GM23248 (cell line): ENCODE results near the gene ZFAND3. TPM values are rescaled to one million over a fixed set of nuclear protein-coding genes. Genes with fewer than 3 reads are reported as not detected.
A peak's percentile ranks its signal among the peaks of the same experiment; 100 is the strongest.

ENCODE experiments used
- DNase-seq: peaks from one replicate; pipeline ENCODE4 v3.0.0-alpha.2; 2015
- H2AFZ ChIP-seq: fragments of 200-600 bp; sonication (generic); 2 replicates; pipeline ENCODE4 v1.6.1; 2016; ENCODE audit warnings: antibody characterized with exemption
- H3F3A ChIP-seq: fragments of 200-600 bp; sonication (generic); 2 replicates; pipeline ENCODE4 v1.6.1; 2016; ENCODE audit warnings: mild to moderate bottlenecking, antibody characterized with exemption, mixed run types; ENCODE audit not compliant: insufficient read depth
- H3K27ac ChIP-seq: fragments of 200-600 bp; sonication (generic); 2 replicates; pipeline ENCODE4 v1.5.1; 2016; ENCODE audit warnings: mild to moderate bottlenecking
- H3K27me3 ChIP-seq: fragments of 200-600 bp; sonication (generic); replicated peaks from 2 replicates; pipeline ENCODE4 v1.6.1; 2016; ENCODE audit warnings: mild to moderate bottlenecking; ENCODE audit not compliant: insufficient read depth
- H3K36me3 ChIP-seq: fragments of 200-600 bp; sonication (generic); 2 replicates; pipeline ENCODE4 v1.6.1; 2016; ENCODE audit warnings: low read depth, mild to moderate bottlenecking
- H3K4me1 ChIP-seq: fragments of 200-600 bp; sonication (generic); 2 replicates; pipeline ENCODE4 v1.6.1; 2016; ENCODE audit warnings: mild to moderate bottlenecking; ENCODE audit not compliant: insufficient read depth
- H3K4me2 ChIP-seq: fragments of 200-600 bp; sonication (generic); one replicate; pipeline ENCODE4 v1.6.1; 2016; ENCODE audit warnings: mild to moderate bottlenecking; ENCODE audit not compliant: unreplicated experiment
- H3K4me3 ChIP-seq: fragments of 200-600 bp; sonication (generic); 2 replicates; pipeline ENCODE4 v1.5.1; 2016; ENCODE audit warnings: mild to moderate bottlenecking
- H3K79me2 ChIP-seq: fragments of 200-600 bp; sonication (generic); 2 replicates; pipeline ENCODE4 v1.6.1; 2016; ENCODE audit warnings: mild to moderate bottlenecking; ENCODE audit not compliant: insufficient read depth
- H3K9ac ChIP-seq: fragments of 200-600 bp; sonication (generic); 2 replicates; pipeline ENCODE4 v1.6.1; 2016; ENCODE audit warnings: mild to moderate bottlenecking
- H3K9me2 ChIP-seq: fragments of 200-600 bp; sonication (generic); 2 replicates; pipeline ENCODE4 v1.6.1; 2016; ENCODE audit warnings: mixed run types, mild to moderate bottlenecking, moderate library complexity; ENCODE audit not compliant: insufficient read depth
- H3K9me3 ChIP-seq: fragments of 200-600 bp; sonication (generic); one replicate; pipeline ENCODE4 v1.6.1; 2017; ENCODE audit warnings: low read depth
- H4K20me1 ChIP-seq: fragments of 200-600 bp; sonication (generic); 2 replicates; pipeline ENCODE4 v1.6.0; 2016; ENCODE audit not compliant: insufficient read depth
- EZH2 ChIP-seq: fragments of 200-600 bp; sonication (generic); IDR thresholded peaks from 2 replicates; pipeline ENCODE4 v1.6.1; 2018; ENCODE audit warnings: antibody characterized with exemption, mild to moderate bottlenecking; ENCODE audit not compliant: insufficient read depth, poor library complexity, severe bottlenecking
- EZH2phosphoT487 ChIP-seq: fragments of 200-600 bp; sonication (generic); IDR thresholded peaks from 2 replicates; pipeline ENCODE4 v1.6.1; 2018; ENCODE audit warnings: antibody characterized with exemption, moderate library complexity, mild to moderate bottlenecking, low read depth; ENCODE audit not compliant: insufficient read depth
- WGBS, 2 experiments: methylation state at CpG; one replicate each; pipeline ENCODE4 v1.1.6; 2015 to 2017; ENCODE audit warnings: low lambda C conversion rate in 2 of 2, low coverage in 1 of 2; ENCODE audit errors: missing lambda C conversion rate in 2 of 2; 5-methylcytosine and 5-hydroxymethylcytosine counted together
- in situ Hi-C: fragments of 300-500 bp; cut with MboI; formaldehyde crosslinking; loops from 2 replicates; pipeline ENCODE4 v1.15.0; 2020
- polyA plus RNA-seq: library from polyadenylated mRNA; unstranded; fragments of >200 nt; fragmentation: Nextera tagmentation; extraction: Ambion mirVana; gene quantifications from 2 replicates; pipeline ENCODE4 v1.2.1, GENCODE V29; 2016
- total RNA-seq: library from RNA; depleted of rRNA; stranded (reverse); fragments of >200 nt; shearing (Covaris generic); gene quantifications from 2 replicates; pipeline ENCODE4 v1.2.3, GENCODE V29; 2014

ZFAND3 gene
- total and polyA plus RNA-seq, 2 experiments from 2014 or later = 27.5 to 40.0 TPM

GRCh38 chr6:37793067-37793466 lies 26.5 kb upstream of the ZFAND3 start:
- Histone ChIP-seq H3K4me3 (no peak overlapping the region), H3K9me2 (no peaks in the 10 kb centered on the region), H3K36me3 (no peaks in the 10 kb centered on the region), H3K9me3 (no peaks in the 10 kb centered on the region), H4K20me1 (no peaks in the 10 kb centered on the region), H2AFZ (no peak overlapping the region), H3K79me2 (no peaks in the 10 kb centered on the region), H3K9ac (no peak overlapping the region), H3F3A (peaks cover 6% of the 10 kb centered on the region; the same call in 1 of the 2 replicates), H3K27ac (no peak overlapping the region), H3K27me3 (no peaks in the 10 kb centered on the region), H3K4me1 (peaks cover 13% of the 10 kb centered on the region), H3K4me2 (no peak overlapping the region)
- in situ Hi-C loops = no loop called here
- peak; percentile 30 for DNase-seq
- 69 to 73% methylated on average over 5 to 6 of the region's 6 CpGs for WGBS, 2 experiments
- no peak for TF ChIP-seq EZH2phosphoT487
- TF ChIP-seq EZH2 = no peak

GRCh38 chr6:37794825-37795224 lies 24.7 kb upstream of the ZFAND3 start:
- Histone ChIP-seq H3K4me1 (peaks cover 13% of the 10 kb centered on the region), H4K20me1 (no peaks in the 10 kb centered on the region), H2AFZ (no peak overlapping the region), H3K27ac (no peak overlapping the region), H3F3A (peaks cover 6% of the 10 kb centered on the region; the same call in 1 of the 2 replicates), H3K36me3 (no peaks in the 10 kb centered on the region), H3K4me2 (no peak overlapping the region), H3K79me2 (no peaks in the 10 kb centered on the region), H3K27me3 (no peaks in the 10 kb centered on the region), H3K9me2 (no peaks in the 10 kb centered on the region), H3K4me3 (no peak overlapping the region), H3K9me3 (no peaks in the 10 kb centered on the region), H3K9ac (no peak overlapping the region)
- WGBS, 2 experiments = 0 to 4% methylated on average over 1 of the region's 1 CpG
- DNase-seq = peak; percentile 80
- in situ Hi-C loops = no loop called here
- TF ChIP-seq EZH2 (no peak), EZH2phosphoT487 (no peak)

DNA sequence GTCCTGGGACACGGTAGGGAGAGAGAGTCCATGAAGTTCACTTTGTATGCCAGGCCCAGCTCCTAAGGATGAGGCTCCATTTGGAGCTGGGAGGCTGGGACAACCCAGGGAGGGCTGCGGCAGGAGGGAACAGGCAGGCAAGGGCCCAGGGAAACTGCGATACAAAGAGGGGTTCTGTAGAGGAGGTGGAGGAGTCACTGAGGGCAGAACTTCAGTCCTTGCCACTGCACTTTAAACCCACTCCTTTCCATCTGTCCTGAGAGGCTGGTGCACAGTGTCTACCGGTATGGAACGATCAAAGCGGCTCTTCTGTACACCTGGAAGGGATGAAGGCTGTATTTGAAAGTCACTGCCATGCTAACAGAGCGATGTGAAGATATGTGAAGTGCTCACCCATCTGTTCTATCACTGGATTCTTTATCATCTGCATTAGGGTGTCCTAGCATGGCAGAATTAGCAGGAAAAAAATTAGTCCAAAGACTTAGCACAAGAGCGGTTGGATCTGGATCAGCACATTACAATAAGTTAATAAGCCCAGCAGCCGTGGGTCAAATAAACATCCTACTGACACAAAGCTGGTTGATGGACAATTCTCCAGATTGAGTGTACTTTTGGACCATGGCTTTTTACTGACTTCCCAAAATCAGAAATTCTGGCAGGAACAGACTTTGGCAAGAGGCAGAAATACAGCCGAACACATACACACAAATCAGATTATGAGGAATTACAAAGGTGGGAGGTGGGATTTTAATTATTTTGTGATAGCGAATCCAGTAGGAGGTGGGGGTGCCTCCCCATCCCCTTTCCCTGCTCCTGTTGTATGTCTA lies 20.9 kb upstream of the ZFAND3 start:
- 79 to 87% methylated on average over 11 of the region's 11 CpGs for WGBS, 2 experiments
- no peaks in the 10 kb centered on the region for H3K9me3 ChIP-seq
- H3K9ac ChIP-seq = no peak overlapping the region
- H3F3A ChIP-seq = peaks cover 6% of the 10 kb centered on the region; the same call in 1 of the 2 replicates
- H3K27me3 ChIP-seq = no peaks in the 10 kb centered on the region
- in situ Hi-C loops = no loop called here
- no peak overlapping the region for H3K4me2 ChIP-seq
- no peaks in the 10 kb centered on the region for H4K20me1 ChIP-seq
- no peak overlapping the region for H3K27ac ChIP-seq
- H3K4me3 ChIP-seq = no peak overlapping the region
- H3K79me2 ChIP-seq = no peaks in the 10 kb centered on the region
- H3K36me3 ChIP-seq = no peaks in the 10 kb centered on the region
- no peak for DNase-seq
- no peak for TF ChIP-seq EZH2
- TF ChIP-seq EZH2phosphoT487 = no peak
- H2AFZ ChIP-seq = no peak overlapping the region
- H3K4me1 ChIP-seq = peaks cover 9% of the 10 kb centered on the region; the same call in 1 of the 2 replicates
- no peaks in the 10 kb centered on the region for H3K9me2 ChIP-seq

DNA sequence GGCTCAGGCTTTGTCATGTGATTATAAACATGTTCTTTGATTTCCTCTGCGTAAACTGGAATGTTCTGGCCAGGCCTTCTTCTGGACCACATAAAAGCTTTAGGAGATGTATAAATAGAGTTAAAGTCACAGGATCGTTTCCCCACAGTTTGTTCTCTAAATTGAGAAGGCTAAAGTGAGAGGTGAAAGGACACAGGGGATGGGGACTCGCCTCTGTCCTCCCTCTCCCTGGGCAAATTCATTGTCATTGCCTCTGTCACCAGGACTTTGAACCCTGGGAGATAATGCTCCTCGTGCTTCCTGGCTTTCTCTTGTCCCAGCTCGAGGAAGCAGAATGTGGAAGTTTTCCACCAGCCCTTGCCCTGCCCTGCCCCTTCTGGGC lies 20.3 kb upstream of the ZFAND3 start:
- H3K27me3 ChIP-seq = no peaks in the 10 kb centered on the region
- no peak overlapping the region for H3K4me2 ChIP-seq
- H3K4me3 ChIP-seq = no peak overlapping the region
- H3K4me1 ChIP-seq = peaks cover 9% of the 10 kb centered on the region; the same call in 1 of the 2 replicates
- peaks cover 6% of the 10 kb centered on the region; the same call in 1 of the 2 replicates for H3F3A ChIP-seq
- H3K79me2 ChIP-seq = no peaks in the 10 kb centered on the region
- H3K9me2 ChIP-seq = no peaks in the 10 kb centered on the region
- H4K20me1 ChIP-seq = no peaks in the 10 kb centered on the region
- no peaks in the 10 kb centered on the region for H3K36me3 ChIP-seq
- no peak for DNase-seq
- TF ChIP-seq EZH2phosphoT487 (no peak), EZH2 (no peak)
- 64 to 71% methylated on average over 5 of the region's 5 CpGs for WGBS, 2 experiments
- H2AFZ ChIP-seq = no peak overlapping the region
- in situ Hi-C loops = no loop called here
- H3K27ac ChIP-seq = no peak overlapping the region
- no peaks in the 10 kb centered on the region for H3K9me3 ChIP-seq
- no peak overlapping the region for H3K9ac ChIP-seq
